H9 (cell line): ENCODE measurements around the gene PDLIM3. TPM values are rescaled to one million over a fixed set of nuclear protein-coding genes. Genes with fewer than 3 reads are reported as not detected.
A peak's percentile ranks its signal among the peaks of the same experiment; 100 is the strongest.

Experiments
- DNase-seq: peaks from one replicate; pipeline ENCODE4 v3.0.0-alpha.2; 2017
- H2AFZ ChIP-seq: one replicate; pipeline ENCODE4 v1.6.1; 2013; ENCODE audit warnings: mild to moderate bottlenecking, low read length, control low read depth, moderate library complexity
- H2AK5ac ChIP-seq: 2 replicates; pipeline ENCODE4 v1.6.1; 2013; ENCODE audit warnings: low read length, control low read depth, mixed read lengths; ENCODE audit not compliant: insufficient read length
- H2BK120ac ChIP-seq: one replicate; pipeline ENCODE4 v1.6.1; 2013; ENCODE audit warnings: low read depth, mild to moderate bottlenecking, low read length, control low read depth, inconsistent platforms; ENCODE audit not compliant: poor library complexity, severe bottlenecking
- H2BK12ac ChIP-seq: 2 replicates; pipeline ENCODE4 v1.6.1; 2013; ENCODE audit warnings: low read length, control low read depth, mixed read lengths, low read depth; ENCODE audit not compliant: insufficient read length
- H2BK15ac ChIP-seq: 2 replicates; pipeline ENCODE4 v1.6.1; 2013; ENCODE audit warnings: low read depth, low read length, control low read depth
- H2BK20ac ChIP-seq: one replicate; pipeline ENCODE4 v1.6.1; 2013; ENCODE audit warnings: low read depth, mild to moderate bottlenecking, low read length, control low read depth, inconsistent platforms; ENCODE audit not compliant: poor library complexity, severe bottlenecking
- H2BK5ac ChIP-seq: 2 replicates; pipeline ENCODE4 v1.6.1; 2013; ENCODE audit warnings: low read length, control low read depth, mixed read lengths; ENCODE audit not compliant: insufficient read length
- H3K14ac ChIP-seq: 2 replicates; pipeline ENCODE4 v1.6.1; 2013; ENCODE audit warnings: low read length, control low read depth; ENCODE audit not compliant: insufficient read depth
- H3K18ac ChIP-seq: 2 replicates; pipeline ENCODE4 v1.6.1; 2013; ENCODE audit warnings: low read depth, mild to moderate bottlenecking, mixed read lengths, low read length, control low read depth; ENCODE audit not compliant: insufficient read length
- H3K23ac ChIP-seq: 2 replicates; pipeline ENCODE4 v1.6.1; 2013; ENCODE audit warnings: low read length, control low read depth, mixed read lengths, low read depth; ENCODE audit not compliant: insufficient read length
- H3K23me2 ChIP-seq: 2 replicates; pipeline ENCODE4 v1.6.1; 2013; ENCODE audit warnings: low read depth, mild to moderate bottlenecking, mixed read lengths, low read length, control low read depth; ENCODE audit not compliant: insufficient read length, poor library complexity, severe bottlenecking
- H3K27ac ChIP-seq: 2 replicates; pipeline ENCODE4 v1.5.1; 2013; ENCODE audit warnings: low read length, control low read depth, mixed read lengths, low read depth; ENCODE audit not compliant: insufficient read length
- H3K27me3 ChIP-seq: 2 replicates; pipeline ENCODE4 v1.6.1; 2013; ENCODE audit warnings: low read length, control low read depth, inconsistent platforms; ENCODE audit not compliant: insufficient read depth
- H3K4ac ChIP-seq: 2 replicates; pipeline ENCODE4 v1.6.1; 2013; ENCODE audit warnings: low read depth, mild to moderate bottlenecking, control low read depth, inconsistent platforms, low read length, moderate library complexity
- H3K4me1 ChIP-seq: 2 replicates; pipeline ENCODE4 v1.6.1; 2013; ENCODE audit warnings: low read length, control low read depth, inconsistent platforms; ENCODE audit not compliant: insufficient read depth
- H3K4me2 ChIP-seq: 2 replicates; pipeline ENCODE4 v1.6.1; 2013; ENCODE audit warnings: low read length, control low read depth, mixed read lengths; ENCODE audit not compliant: insufficient read length, insufficient read depth
- H3K56ac ChIP-seq: 2 replicates; pipeline ENCODE4 v1.6.1; 2013; ENCODE audit warnings: low read depth, mild to moderate bottlenecking, mixed read lengths, low read length, control low read depth; ENCODE audit not compliant: insufficient read length
- H3K79me1 ChIP-seq: 2 replicates; pipeline ENCODE4 v1.6.1; 2013; ENCODE audit warnings: low read depth, mild to moderate bottlenecking, moderate library complexity, low read length, control low read depth, inconsistent platforms; ENCODE audit not compliant: insufficient read depth, poor library complexity, severe bottlenecking
- H3K79me2 ChIP-seq: 2 replicates; pipeline ENCODE4 v1.6.1; 2013; ENCODE audit warnings: low read length, control low read depth, inconsistent platforms; ENCODE audit not compliant: insufficient read depth
- H3K9ac ChIP-seq: 2 replicates; pipeline ENCODE4 v1.6.1; 2013; ENCODE audit warnings: low read length, control low read depth, mixed read lengths; ENCODE audit not compliant: insufficient read length; ENCODE audit errors: extremely low read depth
- H3K9me3 ChIP-seq: one replicate; pipeline ENCODE4 v1.6.1; 2013; ENCODE audit warnings: low read depth, low read length, inconsistent platforms; ENCODE audit not compliant: control insufficient read depth
- H3T11ph ChIP-seq: one replicate; pipeline ENCODE4 v1.6.1; 2013; ENCODE audit warnings: mild to moderate bottlenecking, low read length, control low read depth, inconsistent platforms
- H4K20me1 ChIP-seq: one replicate; pipeline ENCODE4 v1.6.1; 2013; ENCODE audit not compliant: control insufficient read depth, insufficient read length, insufficient read depth
- H4K5ac ChIP-seq: 2 replicates; pipeline ENCODE4 v1.6.1; 2013; ENCODE audit warnings: low read depth, mild to moderate bottlenecking, mixed read lengths, low read length, control low read depth; ENCODE audit not compliant: insufficient read length
- H4K8ac ChIP-seq: replicated peaks from 2 replicates; pipeline ENCODE4 v1.6.1; 2013; ENCODE audit warnings: low read length, control low read depth, mixed read lengths, low read depth; ENCODE audit not compliant: insufficient read length
- H4K91ac ChIP-seq: 2 replicates; pipeline ENCODE4 v1.6.1; 2013; ENCODE audit warnings: low read depth, mild to moderate bottlenecking, moderate library complexity, mixed read lengths, low read length, control low read depth; ENCODE audit not compliant: insufficient read length
- H3K27ac Mint-ChIP-seq, 3 experiments: 2 replicates in 2 of 3; 3 replicates in 1 of 3; pipeline ENCODE4 v1.8.0; 2020 to 2021; ENCODE audit warnings: mixed read lengths in 3 of 3, mild to moderate bottlenecking in 1 of 3, moderate library complexity in 1 of 3
- H3K27me3 Mint-ChIP-seq: 2 replicates; pipeline ENCODE4 v1.8.0; 2021; ENCODE audit warnings: low read depth, mild to moderate bottlenecking, moderate library complexity, mixed read lengths
- H3K36me3 Mint-ChIP-seq, 3 experiments: 2 replicates in 2 of 3; 3 replicates in 1 of 3; pipeline ENCODE4 v1.8.0; 2020 to 2021; ENCODE audit warnings: low read depth in 3 of 3, mixed read lengths in 3 of 3; ENCODE audit not compliant: insufficient read depth in 1 of 3
- H3K4me1 Mint-ChIP-seq, 2 experiments: 2 replicates each; pipeline ENCODE4 v1.8.0; 2020; ENCODE audit warnings: mixed read lengths in 2 of 2
- H3K4me3 Mint-ChIP-seq, 2 experiments: 2 replicates in 1 of 2; 3 replicates in 1 of 2; pipeline ENCODE4 v1.8.0; 2020 to 2021; ENCODE audit warnings: mild to moderate bottlenecking in 2 of 2, mixed read lengths in 2 of 2, moderate library complexity in 1 of 2
- H3K9me3 Mint-ChIP-seq, 2 experiments: 2 replicates in 1 of 2; 3 replicates in 1 of 2; pipeline ENCODE4 v1.8.0; 2020; ENCODE audit warnings: mild to moderate bottlenecking in 2 of 2, mixed read lengths in 2 of 2, moderate library complexity in 1 of 2
- CTCF ChIP-seq: fragments of 200-600 bp; sonication (generic); conservative IDR thresholded peaks from 3 replicates; pipeline ENCODE4 v1.8.0; 2021; ENCODE audit warnings: antibody characterized with exemption, mild to moderate bottlenecking
- WGBS: extraction: QIAGEN DNeasy Blood & Tissue Kit; methylation state at CpG from one replicate; pipeline ENCODE4 v1.1.7; 2013; ENCODE audit warnings: missing lambda C conversion rate, low lambda C conversion rate, mixed read lengths; ENCODE audit not compliant: insufficient read length; ENCODE audit errors: extremely low coverage; 5-methylcytosine and 5-hydroxymethylcytosine counted together
- total RNA-seq: library from RNA; stranded (reverse); gene quantifications from 2 replicates; pipeline ENCODE4 v1.2.1, GENCODE V29; 2021

The PDLIM3 gene
- total RNA-seq, 1 experiment from 2014 or later, result 12.0 TPM

- no peak overlapping the region for H4K8ac ChIP-seq
- no peak overlapping the region for H3K27ac ChIP-seq
- no peak overlapping the region for H3K9ac ChIP-seq
- Mint-ChIP-seq H3K27me3 (no peaks in the 10 kb centered on the region), H3K4me3 (no peak overlapping the region), H3K9me3 (peaks cover 2 to 7% of the 10 kb centered on the region in 2 experiments; a peak in 3 of 5 replicates), H3K27ac (0 out of 7 replicates have a peak overlapping the region, but pooled peaks of 1 of the 3 experiments have one; percentile 4), H3K4me1 (peaks cover 24 to 29% of the 10 kb centered on the region in 2 experiments), H3K36me3 (peaks cover 0 to 11% (median 0%) of the 10 kb centered on the region in 3 experiments; a peak in 3 of 7 replicates)
- peaks cover 3% of the 10 kb centered on the region; the same call in 1 of the 2 replicates for H3K4me1 ChIP-seq
- TF ChIP-seq CTCF, result no peak
- no CpG with 5 or more reads among the region's 12 CpGs for WGBS
- H2AFZ ChIP-seq, result no peak overlapping the region
- no peaks in the 10 kb centered on the region for H4K20me1 ChIP-seq
- H3K9me3 ChIP-seq, result no peaks in the 10 kb centered on the region
- no peak overlapping the region for H3K18ac ChIP-seq
- no peak overlapping the region for H3K23ac ChIP-seq
- no peak overlapping the region for H2AK5ac ChIP-seq
- no peak overlapping the region for H3K14ac ChIP-seq
- no peaks in the 10 kb centered on the region for H3K23me2 ChIP-seq
- H2BK15ac ChIP-seq, result no peak overlapping the region
- H3K79me1 ChIP-seq, result no peaks in the 10 kb centered on the region
- no peak overlapping the region for H2BK120ac ChIP-seq
- H3K79me2 ChIP-seq, result no peaks in the 10 kb centered on the region
- H4K5ac ChIP-seq, result no peak overlapping the region
- H2BK20ac ChIP-seq, result no peak overlapping the region
- no peak overlapping the region for H3K56ac ChIP-seq
- H3T11ph ChIP-seq, result no peak overlapping the region
- no peak overlapping the region for H2BK5ac ChIP-seq
- no peaks in the 10 kb centered on the region for H3K27me3 ChIP-seq
- DNase-seq, result no peak
- H2BK12ac ChIP-seq, result no peak overlapping the region
- no peak overlapping the region for H4K91ac ChIP-seq
- no peak overlapping the region for H3K4me2 ChIP-seq
- no peak overlapping the region for H3K4ac ChIP-seq
These were observed 45.4 kb upstream of the PDLIM3 start for GRCh38 chr4:185580699-185581098.
